BLaER1 (cell line): ENCODE results near the gene KRT12.
"Not testable (repeated sequence)": the region's sequence is repeated elsewhere in the genome, so short reads cannot be mapped to it uniquely, and the experiment has no call there.

Experiments used
- H3K27ac ChIP-seq: shearing (Covaris generic); formaldehyde crosslinking; 2 replicates; pipeline ENCODE4 v1.8.1; 2022
- H3K27me3 ChIP-seq: shearing (Covaris generic); formaldehyde crosslinking; 2 replicates; pipeline ENCODE4 v1.8.1; 2022
- H3K36me3 ChIP-seq: shearing (Covaris generic); formaldehyde crosslinking; 2 replicates; pipeline ENCODE4 v1.8.1; 2022
- H3K4me1 ChIP-seq: shearing (Covaris generic); formaldehyde crosslinking; 2 replicates; pipeline ENCODE4 v1.8.1; 2022
- H3K4me2 ChIP-seq: shearing (Covaris generic); formaldehyde crosslinking; 2 replicates; pipeline ENCODE4 v1.8.1; 2022
- H3K4me3 ChIP-seq: shearing (Covaris generic); formaldehyde crosslinking; 2 replicates; pipeline ENCODE4 v1.8.1; 2022
- H3K9ac ChIP-seq: shearing (Covaris generic); formaldehyde crosslinking; 2 replicates; pipeline ENCODE4 v1.8.1; 2022
- H3K9me3 ChIP-seq: shearing (Covaris generic); formaldehyde crosslinking; 2 replicates; pipeline ENCODE4 v1.8.1; 2022
- H4K20me1 ChIP-seq: shearing (Covaris generic); formaldehyde crosslinking; 2 replicates; pipeline ENCODE4 v1.8.1; 2022
- Cebpa-rat ChIP-seq: shearing (Covaris generic); IDR thresholded peaks from 2 replicates; pipeline ENCODE4 v1.8.1; 2022

Gene KRT12

GRCh38 chr17:40864661-40865390, 2.2 kb downstream of the KRT12 start:
- Histone ChIP-seq H3K4me1 (no peaks in the 10 kb centered on the region), H4K20me1 (no peaks in the 10 kb centered on the region), H3K4me2 (no peak overlapping the region), H3K4me3 (no peak overlapping the region), H3K36me3 (no peaks in the 10 kb centered on the region), H3K9me3 (no peaks in the 10 kb centered on the region), H3K9ac (no peak overlapping the region), H3K27me3 (no peaks in the 10 kb centered on the region), H3K27ac (no peak overlapping the region)
- no peak for TF ChIP-seq Cebpa-rat

GRCh38 chr17:40862985-40863733, 3.9 kb downstream of the KRT12 start:
- H3K4me2 ChIP-seq, result no peak overlapping the region
- H4K20me1 ChIP-seq, result no peaks in the 10 kb centered on the region
- H3K36me3 ChIP-seq, result no peaks in the 10 kb centered on the region
- no peak for TF ChIP-seq Cebpa-rat
- no peaks in the 10 kb centered on the region for H3K4me1 ChIP-seq
- no peak overlapping the region for H3K4me3 ChIP-seq
- no peak overlapping the region for H3K9ac ChIP-seq
- H3K27me3 ChIP-seq, result no peaks in the 10 kb centered on the region
- no peaks in the 10 kb centered on the region for H3K9me3 ChIP-seq
- no peak overlapping the region for H3K27ac ChIP-seq

- no peaks in the 10 kb centered on the region for H3K9me3 ChIP-seq
- H3K27me3 ChIP-seq, result no peaks in the 10 kb centered on the region
- no peaks in the 10 kb centered on the region for H4K20me1 ChIP-seq
- no peaks in the 10 kb centered on the region for H3K4me1 ChIP-seq
- H3K27ac ChIP-seq, result no peak overlapping the region
- no peak overlapping the region for H3K4me3 ChIP-seq
- H3K9ac ChIP-seq, result no peak overlapping the region
- no peak for TF ChIP-seq Cebpa-rat
- no peak overlapping the region for H3K4me2 ChIP-seq
- H3K36me3 ChIP-seq, result no peaks in the 10 kb centered on the region
These were observed 7.5 kb downstream of the KRT12 start for GRCh38 chr17:40859536-40859935.

GRCh38 chr17:40858667-40859066, 8.4 kb downstream of the KRT12 start:
- not testable (repeated sequence) for H3K36me3 ChIP-seq, H3K27me3 ChIP-seq, H3K27ac ChIP-seq, H3K9me3 ChIP-seq, H3K4me2 ChIP-seq, H3K4me1 ChIP-seq, H4K20me1 ChIP-seq, H3K4me3 ChIP-seq, H3K9ac ChIP-seq

GRCh38 chr17:40857535-40857934, 9.5 kb downstream of the KRT12 start:
- Histone ChIP-seq H3K27me3 (no peaks in the 10 kb centered on the region), H3K9ac (no peak overlapping the region), H3K9me3 (no peaks in the 10 kb centered on the region), H3K4me1 (no peaks in the 10 kb centered on the region), H3K27ac (no peak overlapping the region), H3K4me2 (no peak overlapping the region), H4K20me1 (no peaks in the 10 kb centered on the region), H3K36me3 (no peaks in the 10 kb centered on the region), H3K4me3 (no peak overlapping the region)
- TF ChIP-seq Cebpa-rat, result no peak

GRCh38 chr17:40854175-40854814, 12.7 kb downstream of the KRT12 start:
- Histone ChIP-seq H3K4me3 (no peak overlapping the region), H3K9me3 (no peaks in the 10 kb centered on the region), H4K20me1 (no peaks in the 10 kb centered on the region), H3K36me3 (no peaks in the 10 kb centered on the region), H3K4me1 (no peaks in the 10 kb centered on the region), H3K4me2 (no peak overlapping the region), H3K27me3 (no peaks in the 10 kb centered on the region), H3K27ac (no peak overlapping the region), H3K9ac (no peak overlapping the region)
- TF ChIP-seq Cebpa-rat, result no peak

GRCh38 chr17:40852364-40852763, 14.7 kb downstream of the KRT12 start:
- H3K4me2 ChIP-seq, result no peak overlapping the region
- no peak for TF ChIP-seq Cebpa-rat
- H3K36me3 ChIP-seq, result no peaks in the 10 kb centered on the region
- H3K9me3 ChIP-seq, result no peaks in the 10 kb centered on the region
- H3K4me1 ChIP-seq, result no peaks in the 10 kb centered on the region
- H4K20me1 ChIP-seq, result no peaks in the 10 kb centered on the region
- no peaks in the 10 kb centered on the region for H3K27me3 ChIP-seq
- H3K9ac ChIP-seq, result no peak overlapping the region
- H3K27ac ChIP-seq, result no peak overlapping the region
- no peak overlapping the region for H3K4me3 ChIP-seq

GRCh38 chr17:40850293-40850972, 16.6 kb downstream of the KRT12 start:
- TF ChIP-seq Cebpa-rat, result no peak
- H3K4me2 ChIP-seq, result no peak overlapping the region
- no peaks in the 10 kb centered on the region for H3K9me3 ChIP-seq
- H3K4me1 ChIP-seq, result no peaks in the 10 kb centered on the region
- no peak overlapping the region for H3K27ac ChIP-seq
- H3K36me3 ChIP-seq, result no peaks in the 10 kb centered on the region
- no peaks in the 10 kb centered on the region for H3K27me3 ChIP-seq
- no peaks in the 10 kb centered on the region for H4K20me1 ChIP-seq
- H3K4me3 ChIP-seq, result no peak overlapping the region
- no peak overlapping the region for H3K9ac ChIP-seq

- Histone ChIP-seq H3K9ac (no peak overlapping the region), H3K4me3 (no peak overlapping the region), H3K27ac (no peak overlapping the region), H3K9me3 (no peaks in the 10 kb centered on the region), H3K27me3 (no peaks in the 10 kb centered on the region), H4K20me1 (no peaks in the 10 kb centered on the region), H3K36me3 (no peaks in the 10 kb centered on the region), H3K4me2 (no peak overlapping the region), H3K4me1 (no peaks in the 10 kb centered on the region)
- no peak for TF ChIP-seq Cebpa-rat
These were observed 17.3 kb downstream of the KRT12 start for GRCh38 chr17:40849723-40850122.
